Fibroblast of pulmonary artery (primary cell): ENCODE measurements around the gene GLS.
A peak's percentile ranks its signal among the peaks of the same experiment; 100 is the strongest.

Experiments
- DNase-seq: peaks from one replicate; pipeline ENCODE4 v3.0.0-alpha.2; 2010; ENCODE audit warnings: low read depth
- H3K4me3 ChIP-seq: replicated peaks from 2 replicates; pipeline ENCODE4 v1.5.1; 2011; ENCODE audit warnings: low read depth, mild to moderate bottlenecking, control low read depth, low read length, moderate library complexity
- TF ChIP-seq, protein P1 (sequence below): IDR thresholded peaks from 2 replicates; pipeline ENCODE4 v1.5.1; 2011; ENCODE audit warnings: mild to moderate bottlenecking, control low read depth, low read length, inconsistent platforms; ENCODE audit errors: missing control alignments

GLS gene

DNA sequence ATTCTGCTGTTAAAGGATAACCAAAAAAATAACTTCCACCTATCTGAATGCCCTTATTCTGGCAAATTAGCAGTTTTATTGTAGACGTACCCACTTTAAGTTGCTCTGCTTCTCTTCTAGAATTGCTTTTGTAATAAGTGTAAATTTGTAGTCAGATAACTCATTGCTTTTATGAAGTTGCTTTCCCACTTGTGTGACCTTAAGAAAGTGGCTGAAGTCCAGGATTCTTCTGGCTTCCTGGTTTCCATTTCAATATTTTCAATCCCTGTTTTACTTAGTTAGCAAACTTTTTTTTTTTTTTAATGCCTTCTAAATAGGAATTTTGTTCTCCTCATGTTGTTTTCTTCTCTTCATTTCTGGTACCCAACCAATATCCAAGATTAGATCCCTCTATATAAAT is 59.8 kb downstream of the GLS start:
- H3K4me3 ChIP-seq = no peak overlapping the region
- TF ChIP-seq, protein P1, sequence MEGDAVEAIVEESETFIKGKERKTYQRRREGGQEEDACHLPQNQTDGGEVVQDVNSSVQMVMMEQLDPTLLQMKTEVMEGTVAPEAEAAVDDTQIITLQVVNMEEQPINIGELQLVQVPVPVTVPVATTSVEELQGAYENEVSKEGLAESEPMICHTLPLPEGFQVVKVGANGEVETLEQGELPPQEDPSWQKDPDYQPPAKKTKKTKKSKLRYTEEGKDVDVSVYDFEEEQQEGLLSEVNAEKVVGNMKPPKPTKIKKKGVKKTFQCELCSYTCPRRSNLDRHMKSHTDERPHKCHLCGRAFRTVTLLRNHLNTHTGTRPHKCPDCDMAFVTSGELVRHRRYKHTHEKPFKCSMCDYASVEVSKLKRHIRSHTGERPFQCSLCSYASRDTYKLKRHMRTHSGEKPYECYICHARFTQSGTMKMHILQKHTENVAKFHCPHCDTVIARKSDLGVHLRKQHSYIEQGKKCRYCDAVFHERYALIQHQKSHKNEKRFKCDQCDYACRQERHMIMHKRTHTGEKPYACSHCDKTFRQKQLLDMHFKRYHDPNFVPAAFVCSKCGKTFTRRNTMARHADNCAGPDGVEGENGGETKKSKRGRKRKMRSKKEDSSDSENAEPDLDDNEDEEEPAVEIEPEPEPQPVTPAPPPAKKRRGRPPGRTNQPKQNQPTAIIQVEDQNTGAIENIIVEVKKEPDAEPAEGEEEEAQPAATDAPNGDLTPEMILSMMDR = no peak
- DNase-seq = peak; percentile 20

- no peak for DNase-seq
- TF ChIP-seq, protein P1 = no peak
- H3K4me3 ChIP-seq = no peak overlapping the region
Observed at GRCh38 chr2:190941571-190941970, 61.0 kb downstream of the GLS start.

DNA sequence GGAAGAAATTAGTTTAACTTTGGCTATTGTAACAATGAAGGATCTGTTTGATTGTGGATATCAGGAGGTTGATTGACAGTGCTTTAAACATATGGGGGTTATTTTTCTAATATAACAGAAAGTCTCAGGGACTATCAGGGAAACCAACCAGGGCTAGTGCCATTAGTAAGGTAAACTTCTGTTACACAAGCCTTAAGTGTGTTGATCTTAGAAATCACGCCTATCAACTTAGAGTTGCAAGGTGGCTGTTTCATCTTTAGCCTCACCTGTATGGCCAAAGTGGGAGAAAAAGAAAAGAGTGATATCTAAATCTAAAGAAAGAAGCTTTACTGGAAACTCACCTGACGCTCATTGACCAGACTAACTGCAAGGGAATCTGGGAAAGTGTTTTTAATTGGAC is 62.1 kb downstream of the GLS start:
- TF ChIP-seq, protein P1 = no peak
- DNase-seq = no peak
- no peak overlapping the region for H3K4me3 ChIP-seq

GRCh38 chr2:190943706-190944105 is 63.1 kb downstream of the GLS start:
- no peak for DNase-seq
- H3K4me3 ChIP-seq = no peak overlapping the region
- TF ChIP-seq, protein P1 = no peak

DNA sequence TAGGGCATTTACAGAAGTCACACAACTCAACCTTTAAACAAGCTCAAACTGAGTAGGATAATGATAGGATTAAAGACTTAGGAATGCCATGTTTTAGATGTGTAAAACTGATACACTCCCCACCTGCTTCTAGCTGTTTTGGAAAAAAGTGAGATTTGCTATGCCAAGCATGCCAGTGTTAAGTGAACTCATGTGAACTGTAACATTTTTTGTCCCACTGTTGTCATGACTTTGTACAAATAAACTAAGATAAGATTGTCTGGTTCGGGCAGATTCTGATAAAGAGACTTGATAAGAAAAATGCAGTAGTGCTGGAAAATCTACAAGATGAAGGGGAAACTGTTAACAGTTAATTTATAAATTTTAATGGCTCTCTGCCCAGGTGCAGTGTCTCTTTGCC is 66.5 kb downstream of the GLS start:
- peak; percentile 54 for DNase-seq
- TF ChIP-seq, protein P1 = no peak
- no peak overlapping the region for H3K4me3 ChIP-seq

DNA sequence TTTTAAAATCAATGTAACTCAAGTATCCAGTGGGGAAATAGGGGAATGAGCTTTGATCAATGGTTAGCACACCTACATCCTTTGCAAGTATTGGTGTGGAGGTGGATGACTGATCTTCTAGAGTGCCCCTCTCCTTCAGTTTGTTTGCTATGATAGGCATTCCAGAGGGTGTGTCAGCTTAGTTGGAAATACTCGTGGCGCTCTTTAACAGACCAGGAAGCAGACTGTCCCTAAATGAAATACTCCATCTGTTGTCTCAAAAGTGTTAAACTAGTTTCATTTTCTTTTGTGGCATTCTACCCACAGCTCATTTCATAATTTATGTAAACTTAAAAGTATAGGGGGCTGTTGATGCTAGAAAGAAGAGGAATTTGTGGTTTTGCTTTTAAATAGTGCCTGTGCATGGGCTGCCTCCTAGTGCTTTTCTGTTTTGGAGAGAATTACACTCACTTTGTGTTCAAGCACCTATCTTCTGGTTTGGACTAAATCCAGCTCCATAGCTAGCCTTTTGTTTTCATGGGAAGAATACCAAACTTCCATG is 67.2 kb downstream of the GLS start:
- TF ChIP-seq, protein P1 = peak; percentile 36
- DNase-seq = peak; percentile 86
- H3K4me3 ChIP-seq = peak overlapping the region; percentile 20

DNA sequence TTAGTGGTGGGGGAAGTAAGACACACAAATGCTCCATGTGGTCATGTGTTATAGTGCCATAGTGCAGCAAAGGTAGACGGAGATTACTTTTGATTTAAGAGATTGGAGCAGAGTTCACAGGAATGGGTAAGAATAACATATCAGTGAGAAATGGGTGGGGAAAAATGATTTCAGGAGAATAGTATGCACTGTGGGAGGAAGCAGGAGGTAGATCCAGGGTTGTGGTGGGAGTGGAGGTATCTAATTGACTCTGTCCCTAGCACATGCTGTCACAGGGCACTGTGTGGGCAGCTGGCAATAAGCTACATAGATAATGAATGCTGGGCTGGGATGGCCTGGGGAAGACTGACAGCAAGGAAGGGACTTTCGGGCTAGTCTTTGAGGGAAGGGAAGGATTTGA is 68.0 kb downstream of the GLS start:
- TF ChIP-seq, protein P1 = no peak
- DNase-seq = peak; percentile 60
- H3K4me3 ChIP-seq = no peak overlapping the region
